Measurements from ENCODE around the gene TMEM121B.

Gene TMEM121B

DNA sequence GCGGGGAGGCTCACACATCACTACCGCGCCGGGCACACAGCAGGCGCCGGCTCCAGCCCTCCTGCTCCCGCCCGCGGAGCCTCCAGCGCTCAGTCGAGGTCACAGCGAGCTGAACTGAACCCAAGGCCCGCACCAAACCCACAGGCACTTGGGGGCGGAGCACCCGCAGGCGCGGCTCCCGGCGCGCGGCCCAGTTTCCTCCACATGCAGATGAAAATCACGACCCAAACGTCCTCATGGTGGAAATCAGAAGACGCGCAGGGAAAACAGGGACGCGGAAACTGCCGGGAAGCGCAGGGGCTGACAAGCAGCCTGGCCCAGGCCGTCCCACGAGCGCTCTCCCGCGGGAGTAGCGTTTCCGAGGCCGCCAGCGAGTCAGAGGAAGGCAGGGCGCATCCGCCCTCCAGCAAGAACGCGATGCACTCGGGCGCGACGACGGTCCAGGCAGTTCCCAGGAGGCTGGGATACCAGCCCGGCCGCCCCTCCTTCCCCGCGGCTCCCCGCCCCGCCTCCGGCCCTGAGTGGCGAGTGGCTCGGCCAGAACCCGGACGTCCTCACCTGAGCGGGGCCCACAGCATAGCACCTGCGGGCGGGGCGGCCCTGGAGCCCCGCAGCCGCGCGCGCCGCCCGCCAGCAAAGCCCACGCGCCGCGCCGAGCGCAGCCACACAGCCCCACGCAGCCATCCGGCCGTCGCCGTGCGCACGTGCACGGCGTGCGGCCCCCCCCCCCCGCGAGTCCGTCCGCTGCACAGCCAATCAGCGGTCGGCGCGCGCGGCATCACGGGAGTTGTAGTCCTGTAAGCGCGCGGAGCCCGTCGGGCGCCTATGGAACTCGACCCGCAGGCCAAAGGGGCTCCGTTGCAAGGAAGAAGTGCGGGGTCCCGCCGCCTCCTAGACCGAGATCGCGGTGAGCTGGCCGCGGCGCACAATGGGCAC, 37.7 kb upstream of the TMEM121B start, which contains the start of gene HDHD5:
HDHD5 (minus strand) TSS at position 710 of the 936 bp plus-strand sequence; CDS start at position 684, 26 bp downstream.
- CTCF ChIA-PET, result interaction anchor here (1.1 to 11.4 kb wide), 5 partner anchors 10 to 343 kb away, joined by 3 to 137 read pairs (median 6); no protein-coding TSS in a partner anchor
- DNase-seq (ENCODE audit: extremely low spot score), result peak; percentile 94
- POLR2A ChIA-PET, result no interaction called here

GRCh38 chr22:17158176-17158567, 37.0 kb upstream of the TMEM121B start:
- TF ChIP-seq CTCF (IDR thresholded peaks at IDR 0.05; ENCODE audit: control extremely low read depth, extremely low read depth, low read depth, missing control alignments), result no peak
- ChIA-PET POLR2A (no interaction called here), CTCF (interaction anchor here (1.1 to 11.4 kb wide), 5 partner anchors 9 to 101 kb away, joined by 3 to 137 read pairs (median 4); no protein-coding TSS in a partner anchor)
- no peak for DNase-seq (ENCODE audit: extremely low spot score)

More for the DNA sequence above, 37.7 kb upstream of the TMEM121B start, which contains the start of gene HDHD5:
- no peak for TF ChIP-seq CTCF (IDR thresholded peaks at IDR 0.05; ENCODE audit: control extremely low read depth, extremely low read depth, low read depth, missing control alignments)

DNA sequence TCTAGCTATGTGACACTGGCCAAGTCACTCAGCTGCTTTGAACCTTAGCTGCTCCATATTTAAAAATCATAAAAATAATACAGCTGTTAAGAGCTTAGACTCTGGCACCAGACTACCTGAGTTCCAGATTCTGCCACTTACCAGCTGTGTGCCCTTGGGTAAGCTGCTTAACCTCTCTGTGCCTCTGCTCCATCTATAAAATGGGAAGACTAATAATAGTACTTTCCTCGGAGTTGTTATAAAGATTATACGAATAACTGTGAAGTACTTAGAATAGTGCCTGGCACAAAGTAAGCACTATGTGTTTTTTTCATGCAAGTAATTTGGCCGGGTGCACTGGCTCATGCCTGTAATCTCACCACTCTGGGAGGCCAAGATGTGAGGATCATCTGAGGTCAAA, 36.6 kb upstream of the TMEM121B start:
- TF ChIP-seq CTCF (IDR thresholded peaks at IDR 0.05; ENCODE audit: control extremely low read depth, extremely low read depth, low read depth, missing control alignments), result no peak
- ChIA-PET POLR2A (no interaction called here), CTCF (interaction anchor here (1.1 to 11.4 kb wide), 5 partner anchors 9 to 100 kb away, joined by 3 to 137 read pairs (median 4); no protein-coding TSS in a partner anchor)
- DNase-seq (ENCODE audit: extremely low spot score), result no peak

- ChIA-PET POLR2A (no interaction called here), CTCF (interaction anchor here (11.4 kb wide), 1 partner anchor 17 kb away, joined by 137 read pairs; no protein-coding TSS in a partner anchor)
- no peak for TF ChIP-seq CTCF (IDR thresholded peaks at IDR 0.05; ENCODE audit: control extremely low read depth, extremely low read depth, low read depth, missing control alignments)
- no peak for DNase-seq (ENCODE audit: extremely low spot score)
These were observed 34.8 kb upstream of the TMEM121B start for GRCh38 chr22:17155941-17156340.

DNA sequence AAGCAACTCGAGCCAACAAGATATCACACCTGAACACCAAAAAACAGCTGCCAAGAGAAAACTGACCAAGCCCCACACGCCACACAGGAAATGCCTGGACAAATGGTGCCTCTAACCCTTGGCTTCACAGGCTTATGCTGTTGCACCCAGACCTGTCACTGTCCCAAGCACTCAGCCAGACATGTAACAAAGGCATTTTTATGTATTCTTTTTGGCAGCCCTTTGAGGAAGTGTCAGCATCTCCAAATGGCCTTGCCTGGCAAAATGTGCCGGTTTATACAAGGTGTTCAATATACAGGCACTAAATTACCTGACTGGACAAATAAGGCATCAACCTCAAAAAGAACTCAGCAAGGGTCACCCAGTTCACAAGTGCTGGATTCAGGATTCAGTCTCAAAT, 31.8 kb upstream of the TMEM121B start:
- ChIA-PET CTCF (interaction anchor here (11.4 kb wide), 1 partner anchor 20 kb away, joined by 137 read pairs; no protein-coding TSS in a partner anchor), POLR2A (no interaction called here)
- DNase-seq (ENCODE audit: extremely low spot score), result no peak
- no peak for TF ChIP-seq CTCF (IDR thresholded peaks at IDR 0.05; ENCODE audit: control extremely low read depth, extremely low read depth, low read depth, missing control alignments)

GRCh38 chr22:17152340-17152739, 31.2 kb upstream of the TMEM121B start:
- TF ChIP-seq CTCF (IDR thresholded peaks at IDR 0.05; ENCODE audit: control extremely low read depth, extremely low read depth, low read depth, missing control alignments), result no peak
- DNase-seq (ENCODE audit: extremely low spot score), result no peak
- ChIA-PET POLR2A (no interaction called here), CTCF (interaction anchor here (11.4 kb wide), 1 partner anchor 21 kb away, joined by 137 read pairs; no protein-coding TSS in a partner anchor)
